ENCODE measurements around the gene TBC1D1. TPM values are rescaled to one million over a fixed set of nuclear protein-coding genes. Genes with fewer than 3 reads are reported as not detected.

TBC1D1 gene
- total RNA-seq, 1 donor, result 59.9 TPM

DNA sequence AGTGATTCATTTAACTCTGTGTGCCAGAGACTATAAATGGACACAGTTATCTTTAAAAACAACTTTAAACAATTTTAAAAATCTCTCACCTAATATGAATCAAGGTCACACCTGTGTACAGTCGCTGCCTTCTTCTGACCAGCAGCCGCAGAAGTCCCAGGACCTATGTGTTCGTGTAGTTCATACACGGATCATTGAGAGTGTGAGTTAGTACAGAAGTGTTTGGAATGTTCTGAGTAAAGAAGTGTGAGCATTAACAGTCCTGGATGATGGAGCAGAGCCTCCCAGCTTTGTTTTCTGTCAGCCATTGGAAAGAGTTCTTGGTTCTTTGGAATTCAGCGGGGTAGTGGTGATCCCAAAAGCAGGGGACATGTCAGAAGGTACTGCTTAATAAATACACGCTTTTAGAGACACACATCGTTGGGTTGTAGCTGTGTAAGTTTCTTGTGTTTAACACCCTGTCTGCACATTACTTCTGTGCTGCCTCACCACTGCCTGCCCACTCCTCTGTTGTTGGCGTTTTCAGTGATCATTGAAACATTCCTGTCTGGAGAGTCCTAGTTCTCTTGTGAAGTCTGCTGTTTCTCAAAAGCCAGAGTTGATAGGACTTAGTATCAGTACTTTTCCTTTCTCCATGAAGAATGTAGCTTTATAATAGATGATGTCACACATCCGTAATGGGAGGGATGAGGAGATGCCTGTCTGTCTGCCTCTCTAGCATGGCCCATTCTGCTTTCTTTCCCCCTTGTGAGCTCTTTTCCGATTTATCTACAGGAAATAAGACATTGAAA lies 159.9 kb downstream of the TBC1D1 start:
- peak; percentile 65 for DNase-seq (ENCODE audit: low read depth)
- TF ChIP-seq, protein P1, sequence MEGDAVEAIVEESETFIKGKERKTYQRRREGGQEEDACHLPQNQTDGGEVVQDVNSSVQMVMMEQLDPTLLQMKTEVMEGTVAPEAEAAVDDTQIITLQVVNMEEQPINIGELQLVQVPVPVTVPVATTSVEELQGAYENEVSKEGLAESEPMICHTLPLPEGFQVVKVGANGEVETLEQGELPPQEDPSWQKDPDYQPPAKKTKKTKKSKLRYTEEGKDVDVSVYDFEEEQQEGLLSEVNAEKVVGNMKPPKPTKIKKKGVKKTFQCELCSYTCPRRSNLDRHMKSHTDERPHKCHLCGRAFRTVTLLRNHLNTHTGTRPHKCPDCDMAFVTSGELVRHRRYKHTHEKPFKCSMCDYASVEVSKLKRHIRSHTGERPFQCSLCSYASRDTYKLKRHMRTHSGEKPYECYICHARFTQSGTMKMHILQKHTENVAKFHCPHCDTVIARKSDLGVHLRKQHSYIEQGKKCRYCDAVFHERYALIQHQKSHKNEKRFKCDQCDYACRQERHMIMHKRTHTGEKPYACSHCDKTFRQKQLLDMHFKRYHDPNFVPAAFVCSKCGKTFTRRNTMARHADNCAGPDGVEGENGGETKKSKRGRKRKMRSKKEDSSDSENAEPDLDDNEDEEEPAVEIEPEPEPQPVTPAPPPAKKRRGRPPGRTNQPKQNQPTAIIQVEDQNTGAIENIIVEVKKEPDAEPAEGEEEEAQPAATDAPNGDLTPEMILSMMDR (IDR thresholded peaks at IDR 0.05; ENCODE audit: insufficient read depth, low read length), result no peak
- H3K4me3 ChIP-seq (ENCODE audit: low read depth, low read length), result no peak overlapping the region

DNA sequence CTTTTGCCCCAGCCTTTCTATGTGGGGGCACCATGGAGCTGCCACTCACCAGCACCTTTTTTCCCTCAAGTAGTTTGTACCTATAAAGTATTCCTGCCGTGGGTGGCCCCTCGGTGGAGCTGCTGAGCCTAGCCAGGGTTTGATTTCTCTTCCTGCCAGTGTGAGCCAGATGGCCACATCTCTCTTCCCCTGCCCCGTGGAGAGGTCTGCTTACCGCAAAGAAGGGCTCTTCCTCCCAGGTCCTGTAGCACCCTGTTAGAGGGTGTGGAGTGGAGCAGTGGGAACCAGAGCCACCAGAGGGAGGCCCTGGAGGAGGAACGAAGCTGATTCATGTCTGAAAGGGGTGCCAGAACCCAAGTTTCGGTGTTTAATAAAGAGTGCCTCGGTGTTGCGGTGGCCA lies 164.7 kb downstream of the TBC1D1 start:
- TF ChIP-seq, protein P1 (IDR thresholded peaks at IDR 0.05; ENCODE audit: insufficient read depth, low read length), result no peak
- H3K4me3 ChIP-seq (ENCODE audit: low read depth, low read length), result no peak overlapping the region

DNA sequence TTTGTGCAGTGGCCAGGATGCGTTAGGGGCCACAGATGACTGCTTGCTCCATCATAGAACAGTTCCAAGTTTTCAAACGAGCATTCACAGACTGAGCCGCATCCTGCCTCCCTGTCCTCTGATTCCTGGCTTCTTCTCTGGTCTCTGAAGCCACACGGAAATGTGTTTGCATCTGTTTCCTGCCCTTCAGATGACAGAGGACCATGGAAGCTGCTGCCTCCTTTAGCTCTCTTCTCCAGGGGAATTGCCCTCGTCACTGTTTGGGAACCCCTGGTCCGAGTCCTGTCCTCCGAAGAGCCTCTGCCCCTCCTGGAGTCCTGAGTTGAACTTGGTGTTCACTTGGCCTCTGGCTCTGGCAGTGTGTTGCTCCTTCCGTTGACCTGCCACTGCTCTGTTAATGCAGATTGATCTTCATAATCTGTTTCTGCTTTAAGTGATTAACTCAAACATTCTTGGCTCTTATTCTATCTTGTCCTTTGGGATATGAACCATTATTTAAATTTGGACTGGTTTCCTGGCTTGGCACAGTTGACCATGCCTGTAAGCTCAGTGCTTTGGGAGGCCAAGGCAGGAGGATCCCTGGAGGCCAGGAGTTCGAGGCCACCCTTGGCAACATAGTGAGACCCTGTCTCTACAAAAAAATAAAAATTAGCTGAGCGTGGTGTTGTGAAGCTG lies 165.3 kb downstream of the TBC1D1 start:
- H3K4me3 ChIP-seq (ENCODE audit: low read depth, low read length), result no peak overlapping the region
- DNase-seq (ENCODE audit: low read depth), result peak; percentile 69
- TF ChIP-seq, protein P1 (IDR thresholded peaks at IDR 0.05; ENCODE audit: insufficient read depth, low read length), result no peak

More for the DNA sequence above, 164.7 kb downstream of the TBC1D1 start:
- DNase-seq (ENCODE audit: low read depth), result no peak

DNA sequence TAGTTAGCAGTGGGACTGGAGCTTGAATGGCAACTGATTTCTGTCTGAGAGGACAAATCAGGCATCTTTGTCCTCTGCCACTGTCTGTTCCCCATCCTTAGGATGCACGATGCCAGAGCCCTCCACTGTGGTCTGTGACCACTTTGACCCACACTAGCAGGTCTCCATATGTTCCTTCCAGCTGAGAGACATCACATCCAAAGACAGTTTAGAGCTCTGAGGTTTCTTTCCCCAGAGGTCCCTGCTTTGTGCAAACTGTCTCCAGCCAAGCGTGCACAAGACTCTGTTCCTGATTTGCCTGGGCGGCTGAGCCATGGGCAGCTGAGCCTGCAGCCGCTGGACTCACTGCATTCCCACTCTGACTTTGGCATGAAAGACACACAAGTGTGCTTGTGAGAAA lies 167.3 kb downstream of the TBC1D1 start:
- no peak for DNase-seq (ENCODE audit: low read depth)
- TF ChIP-seq, protein P1 (IDR thresholded peaks at IDR 0.05; ENCODE audit: insufficient read depth, low read length), result no peak
- H3K4me3 ChIP-seq (ENCODE audit: low read depth, low read length), result no peak overlapping the region

DNA sequence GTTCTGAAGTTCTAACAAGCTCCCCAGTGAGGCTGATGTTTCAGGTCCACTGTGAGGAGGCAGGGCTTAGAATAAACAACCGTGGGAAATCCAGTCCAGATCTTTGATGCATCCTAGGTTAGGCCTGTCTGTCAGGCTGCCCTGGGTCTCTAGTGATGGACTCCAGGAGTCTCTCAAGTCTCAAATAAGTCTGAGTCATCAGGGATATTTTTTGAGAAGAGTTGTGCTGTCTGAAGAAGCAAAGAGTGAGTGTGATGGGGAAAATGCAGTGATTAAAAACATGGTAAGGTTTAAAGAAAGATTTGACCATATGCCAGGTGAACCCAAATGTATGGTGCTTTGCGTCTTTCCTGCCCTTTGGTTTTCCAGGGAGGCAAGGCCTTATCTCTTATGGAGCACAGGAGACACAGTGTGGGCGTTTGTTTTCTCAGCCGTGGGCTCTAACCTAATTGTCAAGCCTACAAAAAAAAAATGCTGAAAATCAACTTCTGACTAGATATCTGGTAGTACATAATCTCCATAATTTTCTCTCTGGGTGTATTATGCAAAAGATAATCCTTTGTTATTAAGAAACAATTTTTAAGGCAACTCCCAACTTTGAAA lies 170.0 kb downstream of the TBC1D1 start:
- DNase-seq (ENCODE audit: low read depth), result peak; percentile 68
- H3K4me3 ChIP-seq (ENCODE audit: low read depth, low read length), result no peak overlapping the region
- TF ChIP-seq, protein P1 (IDR thresholded peaks at IDR 0.05; ENCODE audit: insufficient read depth, low read length), result no peak

DNA sequence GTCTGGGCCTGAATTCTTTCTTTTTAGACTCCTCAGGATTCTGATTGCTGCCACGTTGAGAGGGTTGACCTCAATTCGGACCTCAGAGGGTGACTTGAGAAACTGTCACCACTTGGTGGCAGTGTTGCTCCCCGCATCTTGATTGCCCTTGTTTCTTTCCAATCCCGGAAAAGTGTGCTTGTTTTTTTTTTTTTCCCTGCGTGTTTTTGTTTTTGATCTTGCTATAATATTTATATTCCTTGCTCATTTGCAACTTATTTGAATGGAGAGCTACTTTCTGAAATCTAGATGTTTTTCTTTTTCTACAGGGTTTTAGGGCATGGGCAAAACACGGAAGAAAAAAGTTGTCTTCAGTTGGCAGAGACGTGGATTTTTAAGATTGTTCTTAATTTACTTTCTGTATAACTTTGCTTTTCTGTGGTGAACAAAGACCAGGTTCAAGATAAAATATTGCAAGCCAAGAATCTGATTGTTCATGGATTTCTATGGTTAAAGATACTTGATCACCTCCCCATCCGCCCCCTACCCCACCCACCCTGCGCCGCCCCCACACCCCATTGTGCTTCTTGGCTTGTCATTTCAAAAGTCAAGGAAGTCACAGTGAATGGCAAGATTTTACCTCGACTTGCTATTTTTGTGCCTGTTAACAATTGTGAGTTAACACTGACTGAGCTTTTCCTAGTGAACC lies 171.3 kb downstream of the TBC1D1 start:
- peak; percentile 92 for DNase-seq (ENCODE audit: low read depth)
- TF ChIP-seq, protein P1 (IDR thresholded peaks at IDR 0.05; ENCODE audit: insufficient read depth, low read length), result peak; percentile 74

More for the DNA sequence above, 171.3 kb downstream of the TBC1D1 start:
- peak overlapping the region; percentile 43 for H3K4me3 ChIP-seq (ENCODE audit: low read depth, low read length)

Data from fibroblast of the aortic adventitia (primary cell).